OCI-LY3 (cell line): Measurements from ENCODE around the gene PCGF2.

Experiments
- H2AFZ ChIP-seq: fragments of 200-600, 300-600 bp; shearing (Covaris generic); 2 replicates; pipeline ENCODE4 v1.6.0; 2014; ENCODE audit warnings: antibody characterized with exemption, low read depth, low read length
- H3K27ac ChIP-seq: fragments of 200-600, 300-600 bp; sonication (generic); 2 replicates; pipeline ENCODE4 v1.5.1; 2014; ENCODE audit warnings: mild to moderate bottlenecking, low read length, moderate library complexity, mixed read lengths
- H3K27me3 ChIP-seq: fragments of 200-600, 300-600 bp; sonication (generic); 2 replicates; pipeline ENCODE4 v1.6.1; 2014; ENCODE audit warnings: low read depth, low read length, mixed read lengths
- H3K36me3 ChIP-seq: fragments of 200-600, 300-600 bp; sonication (generic); replicated peaks from 2 replicates; pipeline ENCODE3; 2014; ENCODE audit warnings: low read depth, low read length, mixed read lengths
- H3K4me1 ChIP-seq: fragments of 300-600, 200-600 bp; sonication (generic); 2 replicates; pipeline ENCODE4 v1.6.1; 2014; ENCODE audit warnings: low read length, mixed read lengths
- H3K4me2 ChIP-seq: fragments of 200-600, 300-600 bp; sonication (generic); 2 replicates; pipeline ENCODE4 v1.6.1; 2014; ENCODE audit warnings: low read length, mixed read lengths
- H3K4me3 ChIP-seq: fragments of 300-600, 200-600 bp; sonication (generic); 2 replicates; pipeline ENCODE4 v1.5.1; 2014; ENCODE audit warnings: antibody characterized with exemption, mild to moderate bottlenecking, low read length, moderate library complexity
- H3K79me2 ChIP-seq: fragments of 300-600, 200-600 bp; shearing (Covaris generic); 2 replicates; pipeline ENCODE4 v1.6.1; 2014; ENCODE audit warnings: mild to moderate bottlenecking, low read length, mixed read lengths
- H3K9ac ChIP-seq: fragments of 300-600, 200-600 bp; shearing (Covaris generic); 2 replicates; pipeline ENCODE4 v1.6.0; 2014; ENCODE audit warnings: mild to moderate bottlenecking, low read length, moderate library complexity
- H3K9me3 ChIP-seq: fragments of 200-600, 300-600 bp; shearing (Covaris generic); 2 replicates; pipeline ENCODE4 v1.6.1; 2014; ENCODE audit warnings: low read length, mixed read lengths; ENCODE audit not compliant: insufficient read depth
- H4K20me1 ChIP-seq: fragments of 200-600, 300-600 bp; sonication (generic); 2 replicates; pipeline ENCODE4 v1.6.1; 2016; ENCODE audit warnings: low read length, mixed read lengths; ENCODE audit not compliant: insufficient read depth
- EZH2phosphoT487 ChIP-seq: fragments of 200-600 bp; shearing (Covaris generic); IDR thresholded peaks from 2 replicates; pipeline ENCODE4 v1.6.1; 2018; ENCODE audit warnings: antibody characterized with exemption, mixed run types, low read depth
- TF ChIP-seq, protein P1 (sequence below): fragments of 200-600, 300-600 bp; sonication (generic); IDR thresholded peaks from 2 replicates; pipeline ENCODE4 v1.5.1; 2014; ENCODE audit warnings: antibody characterized with exemption, low read length, low read depth

The PCGF2 gene

DNA sequence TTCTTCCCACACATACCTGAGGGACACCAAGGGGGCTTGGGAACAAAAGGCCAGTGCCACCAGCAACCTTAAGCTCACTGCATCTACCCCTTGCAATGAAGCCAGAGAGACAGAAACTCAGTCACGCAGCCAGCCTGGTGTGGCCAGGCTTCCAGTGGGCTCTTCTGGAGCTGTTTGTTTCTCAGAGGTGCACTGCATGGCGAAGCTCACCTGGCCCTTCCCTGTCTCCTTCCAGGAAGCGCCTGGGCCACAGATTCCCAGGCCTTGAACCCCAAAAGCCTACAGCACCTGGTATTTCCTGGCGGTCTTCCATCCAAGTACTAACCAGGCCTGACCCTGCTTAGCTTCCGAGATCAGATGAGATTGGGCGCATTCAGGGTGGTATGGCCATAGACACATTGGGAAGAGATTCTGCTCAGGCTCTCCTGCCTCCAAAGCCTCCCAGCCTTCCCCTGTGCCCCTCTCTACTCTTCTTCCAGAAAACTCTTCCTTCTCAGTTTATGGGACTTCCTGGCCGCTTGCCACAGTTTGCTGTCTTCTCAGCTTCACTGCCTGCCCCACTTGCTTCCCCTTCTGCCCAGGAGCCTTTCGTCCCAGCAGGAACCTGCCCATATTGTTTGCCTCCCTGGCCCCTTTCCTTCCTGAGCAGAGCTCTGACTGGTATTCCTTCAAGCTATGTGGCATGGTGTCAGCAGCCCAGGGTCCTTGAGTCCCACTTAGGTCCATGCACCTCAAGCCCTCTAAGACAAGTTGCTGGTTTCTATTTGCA is 16.4 kb downstream of the PCGF2 start:
- peak overlapping the region; percentile 97 for H3K4me2 ChIP-seq
- peaks cover 11% of the 10 kb centered on the region; the same call in 1 of the 2 replicates for H3K79me2 ChIP-seq
- no peak for TF ChIP-seq EZH2phosphoT487
- TF ChIP-seq, protein P1, sequence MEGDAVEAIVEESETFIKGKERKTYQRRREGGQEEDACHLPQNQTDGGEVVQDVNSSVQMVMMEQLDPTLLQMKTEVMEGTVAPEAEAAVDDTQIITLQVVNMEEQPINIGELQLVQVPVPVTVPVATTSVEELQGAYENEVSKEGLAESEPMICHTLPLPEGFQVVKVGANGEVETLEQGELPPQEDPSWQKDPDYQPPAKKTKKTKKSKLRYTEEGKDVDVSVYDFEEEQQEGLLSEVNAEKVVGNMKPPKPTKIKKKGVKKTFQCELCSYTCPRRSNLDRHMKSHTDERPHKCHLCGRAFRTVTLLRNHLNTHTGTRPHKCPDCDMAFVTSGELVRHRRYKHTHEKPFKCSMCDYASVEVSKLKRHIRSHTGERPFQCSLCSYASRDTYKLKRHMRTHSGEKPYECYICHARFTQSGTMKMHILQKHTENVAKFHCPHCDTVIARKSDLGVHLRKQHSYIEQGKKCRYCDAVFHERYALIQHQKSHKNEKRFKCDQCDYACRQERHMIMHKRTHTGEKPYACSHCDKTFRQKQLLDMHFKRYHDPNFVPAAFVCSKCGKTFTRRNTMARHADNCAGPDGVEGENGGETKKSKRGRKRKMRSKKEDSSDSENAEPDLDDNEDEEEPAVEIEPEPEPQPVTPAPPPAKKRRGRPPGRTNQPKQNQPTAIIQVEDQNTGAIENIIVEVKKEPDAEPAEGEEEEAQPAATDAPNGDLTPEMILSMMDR: no peak
- peak overlapping the region; percentile 98; the same call in 1 of the 2 replicates for H3K4me3 ChIP-seq
- H3K4me1 ChIP-seq: peaks cover 24% of the 10 kb centered on the region
- H3K27ac ChIP-seq: no peak overlapping the region
- no peak overlapping the region for H3K9ac ChIP-seq
- no peaks in the 10 kb centered on the region for H4K20me1 ChIP-seq
- H3K9me3 ChIP-seq: no peaks in the 10 kb centered on the region
- H3K27me3 ChIP-seq: no peaks in the 10 kb centered on the region
- H3K36me3 ChIP-seq: no peaks in the 10 kb centered on the region
- no peak overlapping the region for H2AFZ ChIP-seq

- Histone ChIP-seq H3K9ac (peak overlapping the region; percentile 95), H3K27me3 (no peaks in the 10 kb centered on the region), H3K79me2 (peaks cover 11% of the 10 kb centered on the region; the same call in 1 of the 2 replicates), H3K4me1 (peaks cover 24% of the 10 kb centered on the region), H3K4me2 (peak overlapping the region; percentile 97), H3K9me3 (no peaks in the 10 kb centered on the region), H3K27ac (peak overlapping the region; percentile 35), H2AFZ (peak overlapping the region; percentile 61), H3K36me3 (no peaks in the 10 kb centered on the region), H3K4me3 (peak overlapping the region; percentile 98), H4K20me1 (no peaks in the 10 kb centered on the region)
- TF ChIP-seq, protein P1: no peak
- TF ChIP-seq EZH2phosphoT487: no peak
Observed at GRCh38 chr17:38730526-38731379, 17.4 kb downstream of the PCGF2 start.

DNA sequence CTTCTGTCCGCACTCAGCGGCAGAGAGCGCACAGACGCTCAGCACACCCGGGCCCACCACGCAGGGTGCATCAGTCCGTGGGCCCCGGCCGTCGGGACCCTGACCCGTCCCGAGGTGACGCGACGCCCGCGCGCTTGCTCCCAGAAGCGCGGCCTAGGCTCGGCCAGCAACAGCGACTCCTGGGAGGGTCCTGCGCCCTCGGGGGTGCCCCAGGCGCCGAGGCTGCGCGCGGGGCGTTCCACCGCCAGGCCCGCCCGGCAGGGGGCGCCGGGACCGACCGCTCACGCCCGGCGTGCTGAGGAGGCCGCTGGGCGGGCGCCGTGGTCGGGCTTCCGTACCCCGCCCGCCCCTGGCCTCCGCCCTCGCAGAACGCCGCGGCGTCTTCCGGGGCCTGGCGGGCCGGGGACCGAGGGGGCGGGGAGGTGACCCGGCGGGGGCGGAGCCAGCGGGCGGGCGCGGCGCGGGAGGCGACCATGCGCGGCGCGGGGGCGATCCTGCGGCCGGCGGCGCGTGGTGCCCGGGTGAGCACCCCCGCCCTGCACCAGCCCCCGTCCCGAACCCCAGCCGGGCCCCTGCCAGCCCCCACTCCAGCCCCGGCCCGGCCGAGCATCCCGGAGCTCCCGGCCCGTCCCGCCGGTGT is 18.1 kb downstream of the PCGF2 start, which contains the start of gene CISD3:
CISD3 (plus strand) TSS at position 456 of the 640 bp plus-strand sequence; CDS start at position 474, 18 bp downstream.
- peak within 1 kb of the TSS; percentile 95 for H3K9ac ChIP-seq
- H3K9me3 ChIP-seq: no peaks in the 10 kb centered on the region
- H3K27ac ChIP-seq: peak within 1 kb of the TSS; percentile 35
- peaks cover 11% of the 10 kb centered on the region; the same call in 1 of the 2 replicates for H3K79me2 ChIP-seq
- H2AFZ ChIP-seq: peak within 1 kb of the TSS; percentile 61
- no peak for TF ChIP-seq EZH2phosphoT487
- TF ChIP-seq, protein P1: peak; percentile 45
- H3K27me3 ChIP-seq: no peaks in the 10 kb centered on the region
- peak within 1 kb of the TSS; percentile 98 for H3K4me3 ChIP-seq
- H3K4me2 ChIP-seq: peak within 1 kb of the TSS; percentile 97
- no peaks in the 10 kb centered on the region for H3K36me3 ChIP-seq
- H4K20me1 ChIP-seq: no peaks in the 10 kb centered on the region
- peaks cover 24% of the 10 kb centered on the region for H3K4me1 ChIP-seq
